IMR-90 (cell line): Measurements from ENCODE around the gene PLD5. TPM values are rescaled to one million over a fixed set of nuclear protein-coding genes. Genes with fewer than 3 reads are reported as not detected.

Source experiments
- ATAC-seq: fragments of 200-7000 bp; cut with Tn5 transposase; 2 replicates; pipeline ENCODE4 v1.9.1; 2020; ENCODE audit warnings: low read depth, mild to moderate bottlenecking, moderate library complexity
- BruUV-seq: library from RNA; stranded (reverse); fragments of 400-500 nt; replicated peaks from 2 replicates; lab custom pipeline; 2021; lab: Mats Ljungman, UMichigan
- CTCF ChIA-PET: fragments of 300-600 bp; formaldehyde crosslinking; extraction: SDS; loops from one replicate; lab custom pipeline; 2021; ENCODE audit warnings: antibody characterized with exemption; lab: Yijun Ruan, JAX
- POLR2A ChIA-PET: fragments of 300-600 bp; sonication (Branson Sonifier 250); formaldehyde crosslinking; loops from one replicate; lab custom pipeline; 2022; ENCODE audit warnings: antibody characterized with exemption; ENCODE audit not compliant: unreplicated experiment; lab: Charles Lee
- DNase-seq: peaks from one replicate; pipeline ENCODE4 v3.0.0; 2013
- H2AFZ ChIP-seq: replicated peaks from 2 replicates; pipeline ENCODE3; 2013; ENCODE audit warnings: low read length, mild to moderate bottlenecking; ENCODE audit not compliant: poor library complexity
- H2AK5ac ChIP-seq: 2 replicates; pipeline ENCODE4 v1.6.1; 2013; ENCODE audit warnings: low read depth, low read length, inconsistent platforms
- H2AK9ac ChIP-seq: replicated peaks from 2 replicates; pipeline ENCODE3; 2013; ENCODE audit warnings: mild to moderate bottlenecking, low read depth, low read length, moderate library complexity; ENCODE audit not compliant: poor library complexity
- H2BK120ac ChIP-seq: 2 replicates; pipeline ENCODE4 v1.6.1; 2013; ENCODE audit warnings: low read depth, low read length, inconsistent platforms
- H2BK15ac ChIP-seq: 3 replicates; pipeline ENCODE4 v1.6.1; 2013; ENCODE audit warnings: low read depth, low read length, inconsistent platforms
- H2BK20ac ChIP-seq: 2 replicates; pipeline ENCODE4 v1.6.1; 2013; ENCODE audit warnings: low read depth, mild to moderate bottlenecking, inconsistent platforms, low read length, moderate library complexity
- H2BK5ac ChIP-seq: 2 replicates; pipeline ENCODE4 v1.6.1; 2013; ENCODE audit warnings: mild to moderate bottlenecking, low read depth, low read length, inconsistent platforms; ENCODE audit not compliant: poor library complexity, severe bottlenecking
- H3K14ac ChIP-seq: replicated peaks from 2 replicates; pipeline ENCODE4 v1.6.1; 2013; ENCODE audit warnings: low read depth, low read length, inconsistent platforms
- H3K18ac ChIP-seq: 2 replicates; pipeline ENCODE4 v1.6.1; 2013; ENCODE audit warnings: low read depth, low read length, control low read depth
- H3K23ac ChIP-seq: 2 replicates; pipeline ENCODE4 v1.6.1; 2013; ENCODE audit warnings: low read depth, low read length, inconsistent platforms
- H3K27ac ChIP-seq: 2 replicates; pipeline ENCODE4 v1.5.1; 2013; ENCODE audit warnings: mild to moderate bottlenecking, control low read depth, low read length; ENCODE audit not compliant: insufficient read depth
- H3K27me3 ChIP-seq: 2 replicates; pipeline ENCODE4 v1.6.1; 2013; ENCODE audit warnings: low read length; ENCODE audit not compliant: control insufficient read depth, insufficient read depth
- H3K36me3 ChIP-seq: 2 replicates; pipeline ENCODE4 v1.6.1; 2013; ENCODE audit warnings: low read length, mixed read lengths; ENCODE audit not compliant: control insufficient read depth, insufficient read depth
- H3K4ac ChIP-seq: 2 replicates; pipeline ENCODE4 v1.6.1; 2013; ENCODE audit warnings: low read depth, low read length, inconsistent platforms
- H3K4me1 ChIP-seq: 2 replicates; pipeline ENCODE4 v1.6.1; 2013; ENCODE audit warnings: low read length, mixed read lengths; ENCODE audit not compliant: control insufficient read depth, insufficient read depth
- H3K4me2 ChIP-seq: 2 replicates; pipeline ENCODE4 v1.6.1; 2013; ENCODE audit warnings: low read depth, mild to moderate bottlenecking, control low read depth, low read length, moderate library complexity
- H3K4me3 ChIP-seq: 2 replicates; pipeline ENCODE4 v1.5.1; 2013; ENCODE audit warnings: low read depth, mild to moderate bottlenecking, control low read depth, low read length, moderate library complexity; ENCODE audit not compliant: insufficient read depth
- H3K56ac ChIP-seq: 2 replicates; pipeline ENCODE4 v1.6.1; 2013; ENCODE audit warnings: low read length, inconsistent platforms; ENCODE audit not compliant: insufficient read depth; ENCODE audit errors: extremely low read depth
- H3K79me1 ChIP-seq, 2 experiments: 2 replicates each; pipeline ENCODE4 v1.6.1; 2013; ENCODE audit warnings: low read length in 2 of 2, inconsistent platforms in 1 of 2, low read depth in 1 of 2
- H3K9ac ChIP-seq: 2 replicates; pipeline ENCODE4 v1.6.1; 2013; ENCODE audit warnings: low read depth, low read length, control low read depth
- H3K9me1 ChIP-seq: 2 replicates; pipeline ENCODE4 v1.6.1; 2013; ENCODE audit warnings: low read length, inconsistent platforms; ENCODE audit not compliant: insufficient read depth
- H3K9me3 ChIP-seq: 2 replicates; pipeline ENCODE4 v1.6.1; 2013; ENCODE audit warnings: low read length; ENCODE audit not compliant: control insufficient read depth, insufficient read depth
- H4K20me1 ChIP-seq: 2 replicates; pipeline ENCODE4 v1.6.1; 2013; ENCODE audit warnings: low read length, inconsistent platforms; ENCODE audit not compliant: insufficient read depth
- H4K5ac ChIP-seq: 2 replicates; pipeline ENCODE4 v1.6.1; 2013; ENCODE audit warnings: mild to moderate bottlenecking, low read depth, low read length, control low read depth
- H4K8ac ChIP-seq, 2 experiments: 2 replicates each; pipeline ENCODE4 v1.6.1; 2013; ENCODE audit warnings: low read depth in 2 of 2, low read length in 2 of 2, control low read depth in 1 of 2, inconsistent platforms in 1 of 2
- H4K91ac ChIP-seq: 2 replicates; pipeline ENCODE4 v1.6.1; 2013; ENCODE audit warnings: low read depth, low read length, inconsistent platforms; ENCODE audit not compliant: insufficient read depth
- BHLHE40 ChIP-seq: fragments of 150-350 bp; IDR thresholded peaks from 2 replicates; pipeline ENCODE4 v1.6.1; 2016; ENCODE audit warnings: mild to moderate bottlenecking, low read depth, low read length
- CHD1 ChIP-seq: IDR thresholded peaks from 2 replicates; pipeline ENCODE4 v1.6.1; 2012; ENCODE audit warnings: low read depth, low read length, improper control_type of control experiment
- FOS ChIP-seq: fragments of 150-350 bp; IDR thresholded peaks from 2 replicates; pipeline ENCODE4 v1.6.1; 2016; ENCODE audit warnings: low read depth, low read length
- MAZ ChIP-seq: IDR thresholded peaks from 2 replicates; pipeline ENCODE4 v1.6.1; 2012; ENCODE audit warnings: low read depth, mild to moderate bottlenecking, low read length, improper control_type of control experiment, moderate library complexity, borderline replicate concordance
- POLR2A ChIP-seq: IDR thresholded peaks from 2 replicates; pipeline ENCODE4 v1.6.1; 2012; ENCODE audit warnings: mild to moderate bottlenecking, low read depth, low read length
- RAD21 ChIP-seq: IDR thresholded peaks from 2 replicates; pipeline ENCODE4 v1.6.1; 2012; ENCODE audit warnings: low read length, improper control_type of control experiment
- RCOR1 ChIP-seq: IDR thresholded peaks from 2 replicates; pipeline ENCODE4 v1.6.1; 2012; ENCODE audit warnings: mild to moderate bottlenecking, low read length, improper control_type of control experiment; ENCODE audit not compliant: insufficient replicate concordance
- SMC3 ChIP-seq: fragments of 150-350 bp; IDR thresholded peaks from 2 replicates; pipeline ENCODE4 v1.6.1; 2016; ENCODE audit warnings: low read depth, mild to moderate bottlenecking, antibody characterized with exemption, low read length, moderate library complexity
- WGBS, 2 experiments: methylation state at CpG; one replicate each; pipeline versions ENCODE4 v1.1.5 to v1.1.7; 2013; ENCODE audit warnings: missing lambda C conversion rate in 2 of 2; ENCODE audit not compliant: insufficient read length in 1 of 2; ENCODE audit errors: extremely low coverage in 2 of 2; 5-methylcytosine and 5-hydroxymethylcytosine counted together
- dilution Hi-C: fragments of 300-500 bp; cut with HindIII; formaldehyde crosslinking; loops from one replicate; pipeline ENCODE4 v1.14.3; 2018; ENCODE audit warnings: low sequenced_read_pairs; ENCODE audit not compliant: unreplicated experiment
- in situ Hi-C: fragments of 300-500 bp; cut with MboI; formaldehyde crosslinking; loops from 3 replicates; pipeline ENCODE4 v1.14.3; 2019; ENCODE audit warnings: low sequenced_read_pairs, inconsistent platforms, mixed read lengths
- intact Hi-C: fragments of 100-400 bp; cut with micrococcal nuclease; formaldehyde crosslinking; loops from 2 replicates; pipeline ENCODE4 v1.10.0; 2022
- polyA plus RNA-seq, 3 experiments: library from polyadenylated mRNA; depleted of rRNA; stranded (reverse); fragments of >200 nt; gene quantifications; 2 replicates each; pipeline ENCODE4 v1.2.3, GENCODE V29; 2012; ENCODE audit warnings: low replicate concordance in 1 of 3
- total RNA-seq: library from RNA; depleted of rRNA; stranded (reverse); fragments of >200 nt; gene quantifications from 2 replicates; pipeline ENCODE4 v1.2.3, GENCODE V29; 2012
- TF ChIP-seq, protein P1 (sequence below): fragments of 150-350 bp; IDR thresholded peaks from 2 replicates; pipeline ENCODE4 v1.6.1; 2017; ENCODE audit warnings: mild to moderate bottlenecking, antibody characterized with exemption, low read length, low read depth

Gene PLD5
- total and polyA plus RNA-seq, 2 of the 4 experiments (the other 2 are of a cell fraction) = not detected

DNA sequence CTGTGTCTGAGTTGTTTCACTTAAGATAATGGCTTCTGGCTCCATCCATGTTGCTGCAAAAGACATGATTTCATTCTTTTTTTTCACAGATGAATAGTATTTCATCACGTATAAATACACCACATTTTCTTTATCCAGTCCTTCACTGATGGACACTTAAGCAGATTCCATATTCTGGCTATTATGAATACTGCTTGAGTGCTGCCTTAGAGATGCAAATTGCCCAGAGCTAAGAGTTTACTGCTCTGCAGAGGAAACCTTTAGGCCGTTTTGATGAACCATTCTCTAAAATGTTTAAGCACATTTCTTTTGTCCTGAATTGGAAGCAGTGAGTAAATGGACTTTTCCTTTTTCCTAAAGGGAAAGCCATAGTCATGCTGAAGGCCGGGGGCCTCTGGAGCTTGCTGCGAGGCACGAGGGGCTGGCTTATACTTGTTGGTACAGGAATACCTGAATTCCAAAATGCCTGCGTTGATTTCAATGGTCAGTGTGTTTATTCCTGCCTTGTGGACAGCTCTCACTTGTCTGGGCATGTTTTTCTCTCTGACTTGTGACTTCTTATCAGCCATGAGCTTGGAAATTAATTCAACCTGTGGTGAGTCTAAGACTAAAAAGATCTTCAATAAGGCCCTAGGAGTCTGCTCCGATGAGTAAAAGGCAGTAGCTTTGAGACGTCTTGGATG is 324.6 kb downstream of the PLD5 start:
- Histone ChIP-seq H3K18ac (no peak overlapping the region), H3K9me1 (no peaks in the 10 kb centered on the region), H3K27ac (no peak overlapping the region), H3K79me1 (no peaks in the 10 kb centered on the region), H4K91ac (no peak overlapping the region), H2AK9ac (no peak overlapping the region), H3K4me3 (no peak overlapping the region), H2BK15ac (no peak overlapping the region), H2BK120ac (no peak overlapping the region), H2BK5ac (no peak overlapping the region), H3K23ac (no peak overlapping the region), H2AK5ac (no peak overlapping the region), H3K36me3 (no peaks in the 10 kb centered on the region), H4K5ac (no peak overlapping the region), H4K20me1 (no peaks in the 10 kb centered on the region), H3K4ac (no peak overlapping the region), H3K14ac (no peak overlapping the region), H2AFZ (no peak overlapping the region), H3K27me3 (no peaks in the 10 kb centered on the region), H3K4me1 (no peaks in the 10 kb centered on the region), H4K8ac (no peak overlapping the region), H2BK20ac (no peak overlapping the region), H3K4me2 (no peak overlapping the region), H3K56ac (no peak overlapping the region), H3K9me3 (peaks cover 16% of the 10 kb centered on the region), H3K9ac (no peak overlapping the region)
- no peak for ATAC-seq
- in situ Hi-C loops = no loop called here
- POLR2A ChIA-PET = no interaction called here
- WGBS, 2 experiments = no CpG with 5 or more reads among the region's 8 CpGs
- CTCF ChIA-PET = no interaction called here
- no TSS peak for BruUV-seq
- dilution Hi-C loops = no loop called here
- DNase-seq = no peak
- TF ChIP-seq RAD21 (no peak), RCOR1 (no peak), BHLHE40 (no peak), CHD1 (no peak), SMC3 (no peak), MAZ (no peak), POLR2A (no peak), FOS (no peak)
- TF ChIP-seq, protein P1, sequence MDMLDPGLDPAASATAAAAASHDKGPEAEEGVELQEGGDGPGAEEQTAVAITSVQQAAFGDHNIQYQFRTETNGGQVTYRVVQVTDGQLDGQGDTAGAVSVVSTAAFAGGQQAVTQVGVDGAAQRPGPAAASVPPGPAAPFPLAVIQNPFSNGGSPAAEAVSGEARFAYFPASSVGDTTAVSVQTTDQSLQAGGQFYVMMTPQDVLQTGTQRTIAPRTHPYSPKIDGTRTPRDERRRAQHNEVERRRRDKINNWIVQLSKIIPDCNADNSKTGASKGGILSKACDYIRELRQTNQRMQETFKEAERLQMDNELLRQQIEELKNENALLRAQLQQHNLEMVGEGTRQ = no peak
- intact Hi-C loops = no loop called here
